MCF 10A (cell line): ENCODE results near the gene TRPM3. TPM values are rescaled to one million over a fixed set of nuclear protein-coding genes. Genes with fewer than 3 reads are reported as not detected.
A peak's percentile ranks its signal among the peaks of the same experiment; 100 is the strongest.

ENCODE experiments used
- BruUV-seq: library from RNA; stranded (reverse); fragments of 400-500 nt; replicated peaks from 2 replicates; lab custom pipeline; 2021; lab: Mats Ljungman, UMichigan
- CTCF ChIA-PET: fragments of 300-600 bp; sonication (Branson Sonifier 250); formaldehyde crosslinking; extraction: SDS; loops from one replicate; lab custom pipeline; 2021; ENCODE audit warnings: antibody characterized with exemption, inconsistent platforms; lab: Yijun Ruan, JAX
- POLR2A ChIA-PET: fragments of 300-600, 350-650 bp; sonication (Branson Sonifier 250); formaldehyde crosslinking; extraction: SDS; loops from one replicate; lab custom pipeline; 2020; ENCODE audit warnings: antibody characterized with exemption, inconsistent platforms; lab: Yijun Ruan, JAX
- DNase-seq: peaks from one replicate; pipeline ENCODE4 v3.0.0-alpha.2; 2018; ENCODE audit not compliant: unreplicated experiment
- H3K27ac Mint-ChIP-seq: one replicate; pipeline ENCODE4 v1.8.0; 2022; ENCODE audit warnings: mild to moderate bottlenecking, low read depth, mixed read lengths; ENCODE audit not compliant: unreplicated experiment
- H3K27me3 Mint-ChIP-seq: one replicate; pipeline ENCODE4 v1.8.0; 2022; ENCODE audit warnings: mixed read lengths; ENCODE audit not compliant: insufficient read depth, unreplicated experiment
- H3K36me3 Mint-ChIP-seq: one replicate; pipeline ENCODE4 v1.8.0; 2022; ENCODE audit warnings: mild to moderate bottlenecking, moderate library complexity, mixed read lengths; ENCODE audit not compliant: insufficient read depth, unreplicated experiment
- H3K4me1 Mint-ChIP-seq: one replicate; pipeline ENCODE4 v1.8.0; 2022; ENCODE audit warnings: mixed read lengths; ENCODE audit not compliant: insufficient read depth, unreplicated experiment
- H3K4me3 Mint-ChIP-seq: one replicate; pipeline ENCODE4 v1.8.0; 2022; ENCODE audit warnings: mild to moderate bottlenecking, moderate library complexity, mixed read lengths; ENCODE audit not compliant: unreplicated experiment
- H3K9me3 Mint-ChIP-seq: one replicate; pipeline ENCODE4 v1.8.0; 2022; ENCODE audit warnings: mixed read lengths; ENCODE audit not compliant: unreplicated experiment
- CTCF ChIP-seq: fragments of 200-600 bp; IDR thresholded peaks from one replicate; pipeline ENCODE4 v1.8.0; 2022; ENCODE audit warnings: antibody characterized with exemption, mild to moderate bottlenecking; ENCODE audit not compliant: unreplicated experiment
- intact Hi-C: fragments of 100-400 bp; cut with micrococcal nuclease; formaldehyde crosslinking; loops from 2 replicates; pipeline ENCODE4 v1.14.1; 2022
- total RNA-seq: library from RNA; stranded (reverse); gene quantifications from 2 replicates; pipeline ENCODE4 v1.2.3, GENCODE V29; 2022

Gene TRPM3
- total RNA-seq, 1 experiment from 2014 or later = 0.44 TPM

GRCh38 chr9:70986984-70987383 lies 134.4 kb downstream of the TRPM3 start:
- POLR2A ChIA-PET = no interaction called here

GRCh38 chr9:70983723-70984295 lies 137.6 kb downstream of the TRPM3 start:
- ChIA-PET POLR2A (no interaction called here), CTCF (interaction anchor here (0.7 to 1.4 kb wide), 2 partner anchors 17 to 634 kb away, joined by 3 read pairs; no protein-coding TSS in a partner anchor)

More at GRCh38 chr9:70986984-70987383, 134.4 kb downstream of the TRPM3 start:
- no TSS peak for BruUV-seq
- DNase-seq = no peak
- H3K27ac Mint-ChIP-seq = no peak overlapping the region
- intact Hi-C loops = no loop called here
- no peak overlapping the region for H3K4me3 Mint-ChIP-seq
- TF ChIP-seq CTCF = no peak
- H3K4me1 Mint-ChIP-seq = no peaks in the 10 kb centered on the region
- H3K36me3 Mint-ChIP-seq = peaks cover 7% of the 10 kb centered on the region
- no peaks in the 10 kb centered on the region for H3K27me3 Mint-ChIP-seq
- peaks cover 8% of the 10 kb centered on the region for H3K9me3 Mint-ChIP-seq
- CTCF ChIA-PET = no interaction called here

GRCh38 chr9:70981312-70981711 lies 140.1 kb downstream of the TRPM3 start:
- intact Hi-C loops = no loop called here
- Mint-ChIP-seq H3K27ac (no peak overlapping the region), H3K4me1 (no peaks in the 10 kb centered on the region), H3K36me3 (peaks cover 7% of the 10 kb centered on the region), H3K27me3 (no peaks in the 10 kb centered on the region), H3K4me3 (no peak overlapping the region), H3K9me3 (peaks cover 8% of the 10 kb centered on the region)
- no peak for DNase-seq
- ChIA-PET POLR2A (no interaction called here), CTCF (interaction anchor here (0.8 to 1.0 kb wide), 3 partner anchors 57 to 343 kb away, joined by 3 to 4 read pairs (median 4); no protein-coding TSS in a partner anchor)
- TF ChIP-seq CTCF = no peak
- BruUV-seq = no TSS peak

More at GRCh38 chr9:70983723-70984295, 137.6 kb downstream of the TRPM3 start:
- Mint-ChIP-seq H3K4me1 (no peaks in the 10 kb centered on the region), H3K9me3 (peaks cover 8% of the 10 kb centered on the region), H3K27ac (no peak overlapping the region), H3K36me3 (peaks cover 7% of the 10 kb centered on the region), H3K4me3 (no peak overlapping the region), H3K27me3 (no peaks in the 10 kb centered on the region)
- no TSS peak for BruUV-seq
- intact Hi-C loops = no loop called here
- TF ChIP-seq CTCF = no peak
- DNase-seq = no peak

- intact Hi-C loops = no loop called here
- Mint-ChIP-seq H3K9me3 (peaks cover 8% of the 10 kb centered on the region), H3K4me1 (no peaks in the 10 kb centered on the region), H3K27me3 (no peaks in the 10 kb centered on the region), H3K27ac (no peak overlapping the region), H3K36me3 (peaks cover 5% of the 10 kb centered on the region), H3K4me3 (no peak overlapping the region)
- no peak for TF ChIP-seq CTCF
- ChIA-PET POLR2A (no interaction called here), CTCF (interaction anchor here (0.5 kb wide), 1 partner anchor 1046 kb away, joined by 4 read pairs; no protein-coding TSS in a partner anchor)
- BruUV-seq = no TSS peak
- DNase-seq = peak; percentile 20
Measured at GRCh38 chr9:70979966-70980365, 141.5 kb downstream of the TRPM3 start.
